Central memory CD4-positive, alpha-beta T cell (primary cell): ENCODE measurements around the gene TMOD1.
"Not testable (repeated sequence)": the region's sequence is repeated elsewhere in the genome, so short reads cannot be mapped to it uniquely, and the experiment has no call there.

Experiments used
- DNase-seq: peaks from one replicate; pipeline ENCODE4 v3.0.0; 2022
- total RNA-seq, 3 experiments: gene quantifications; one replicate each; lab custom pipeline; 2026; lab: John Stamatoyannopoulos, UW

The TMOD1 gene
- 1.4 to 2.2 (median 1.8) reads per million in 3 experiments for total RNA-seq

GRCh38 chr9:97501177-97501971 is at the start of gene TMOD1:
TSS of gene TMOD1 (plus strand) at chr9:97501666. CDS start at chr9:97524189, 22,523 bp downstream.
- no peak for DNase-seq

- not testable (repeated sequence) for DNase-seq
Measured at GRCh38 chr9:97453573-97453972, 47.9 kb upstream of the TMOD1 start.

- not testable (repeated sequence) for DNase-seq
Measured at GRCh38 chr9:97456841-97457240, 44.6 kb upstream of the TMOD1 start.

- no peak for DNase-seq
Measured at GRCh38 chr9:97459326-97459725, 42.1 kb upstream of the TMOD1 start.

GRCh38 chr9:97462159-97462558 is 39.3 kb upstream of the TMOD1 start:
- DNase-seq: no peak

GRCh38 chr9:97462914-97463313 is 38.6 kb upstream of the TMOD1 start:
- no peak for DNase-seq

- DNase-seq: no peak
Measured at GRCh38 chr9:97468658-97469448, 32.6 kb upstream of the TMOD1 start.

- DNase-seq: no peak
Measured at GRCh38 chr9:97470076-97470475, 31.4 kb upstream of the TMOD1 start.

- no peak for DNase-seq
Measured at GRCh38 chr9:97473717-97474116, 27.7 kb upstream of the TMOD1 start.

- no peak for DNase-seq
Measured at GRCh38 chr9:97474372-97474925, 27.0 kb upstream of the TMOD1 start.

- DNase-seq: no peak
Measured at GRCh38 chr9:97475059-97475458, 26.4 kb upstream of the TMOD1 start.

- DNase-seq: no peak
Measured at GRCh38 chr9:97478301-97478981, 23.0 kb upstream of the TMOD1 start.

- no peak for DNase-seq
Measured at GRCh38 chr9:97479496-97480159, 21.8 kb upstream of the TMOD1 start.

- no peak for DNase-seq
Measured at GRCh38 chr9:97480174-97480573, 21.3 kb upstream of the TMOD1 start.

GRCh38 chr9:97480749-97481148 is 20.7 kb upstream of the TMOD1 start:
- DNase-seq: no peak

GRCh38 chr9:97484134-97484533 is 17.3 kb upstream of the TMOD1 start:
- no peak for DNase-seq

- DNase-seq: no peak
Measured at GRCh38 chr9:97487107-97487506, 14.4 kb upstream of the TMOD1 start.

GRCh38 chr9:97487861-97488260 is 13.6 kb upstream of the TMOD1 start:
- no peak for DNase-seq

GRCh38 chr9:97491216-97491999 is 10.1 kb upstream of the TMOD1 start:
- DNase-seq: no peak

GRCh38 chr9:97497558-97498375 is 3.7 kb upstream of the TMOD1 start:
- DNase-seq: not testable (repeated sequence)

- not testable (repeated sequence) for DNase-seq
Measured at GRCh38 chr9:97498846-97499245, 2.6 kb upstream of the TMOD1 start.
